Astrocyte (in vitro differentiated cells and primary cell): Measurements from ENCODE around the gene PHF13.

Experiments
- CTCF ChIP-seq: IDR thresholded peaks from 2 replicates; pipeline ENCODE4 v1.5.1; 2011; ENCODE audit warnings: low read depth, mild to moderate bottlenecking, inconsistent platforms, low read length, moderate library complexity; ENCODE audit not compliant: insufficient read depth
- EZH2 ChIP-seq: IDR thresholded peaks from 2 replicates; pipeline ENCODE4 v1.6.1; 2012; ENCODE audit warnings: mild to moderate bottlenecking, low read length, inconsistent platforms; ENCODE audit not compliant: insufficient read depth

- TF ChIP-seq CTCF (no peak), EZH2 (no peak)
These were observed 11.4 kb upstream of the PHF13 start for GRCh38 chr1:6601923-6602668.
